ENCODE results near the gene TMEM184A.

The TMEM184A gene

GRCh38 chr7:1555813-1556543 is at the start of gene TMEM184A:
Gene TMEM184A (minus strand): TSS chr7:1556205. CDS start chr7:1555484, 721 bp downstream.
- DNase-seq: no peak

GRCh38 chr7:1604383-1604782 is 48.4 kb upstream of the TMEM184A start:
- DNase-seq: no peak

- DNase-seq: no peak
These were observed 47.6 kb upstream of the TMEM184A start for GRCh38 chr7:1603346-1604225.

DNA sequence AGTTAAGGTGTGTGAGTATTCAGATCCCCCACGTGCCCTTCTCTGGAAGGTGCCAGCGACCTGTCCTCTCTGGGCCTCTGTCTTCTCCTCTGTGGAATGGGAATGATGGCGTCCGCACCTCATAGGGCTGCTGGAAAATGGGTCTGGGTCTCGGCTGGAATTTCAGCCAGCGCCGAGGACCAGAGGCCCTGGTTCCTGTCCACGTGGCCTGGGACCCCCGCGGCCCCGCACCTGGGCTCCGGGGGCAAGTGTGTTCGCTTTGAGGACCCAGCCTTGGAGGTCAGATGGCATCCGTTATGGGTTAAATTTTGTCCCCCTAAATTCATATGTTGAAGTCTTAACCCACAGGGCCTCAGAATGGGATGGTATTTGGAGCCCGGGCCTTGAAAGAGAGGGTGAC is 46.4 kb upstream of the TMEM184A start:
- no peak for DNase-seq

GRCh38 chr7:1601956-1602355 is 46.0 kb upstream of the TMEM184A start:
- DNase-seq: no peak

DNA sequence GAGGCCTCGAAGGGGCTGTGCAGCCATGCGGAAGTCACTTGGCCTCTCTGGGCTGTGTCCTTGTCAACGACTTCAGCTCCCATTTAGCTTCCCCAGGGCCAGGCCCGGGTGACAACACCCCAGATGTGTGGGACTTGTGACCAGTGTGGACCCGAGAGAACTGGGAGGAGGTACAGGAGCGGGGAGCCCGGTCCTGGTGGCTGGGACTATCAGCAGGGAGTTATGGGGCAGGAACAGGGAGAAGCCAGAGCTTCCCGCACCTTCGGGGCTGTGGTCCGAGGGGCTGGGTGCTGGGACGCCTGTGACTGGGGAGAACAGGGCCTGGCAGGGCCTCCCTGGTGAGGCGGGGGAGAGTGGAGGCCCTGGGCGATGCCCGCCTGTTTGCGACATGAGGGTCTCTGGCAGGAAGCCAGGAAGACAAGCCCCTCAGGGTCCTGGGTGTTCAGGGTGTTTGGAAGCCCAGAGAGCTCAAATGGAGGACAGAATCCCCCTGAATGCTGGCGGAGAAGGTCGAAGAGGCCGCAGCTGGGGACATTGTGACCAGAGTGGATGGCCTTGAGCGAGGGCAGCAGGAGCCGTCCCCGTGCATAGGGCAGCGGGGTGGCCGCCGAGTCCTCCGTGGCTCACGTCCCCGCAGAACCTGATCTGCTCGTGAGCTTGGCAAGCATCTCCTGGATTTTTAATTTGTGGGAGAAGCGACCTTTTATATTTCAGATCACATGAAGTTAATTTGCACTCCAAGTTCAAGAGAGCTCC is 43.8 kb upstream of the TMEM184A start:
- no peak for DNase-seq

DNA sequence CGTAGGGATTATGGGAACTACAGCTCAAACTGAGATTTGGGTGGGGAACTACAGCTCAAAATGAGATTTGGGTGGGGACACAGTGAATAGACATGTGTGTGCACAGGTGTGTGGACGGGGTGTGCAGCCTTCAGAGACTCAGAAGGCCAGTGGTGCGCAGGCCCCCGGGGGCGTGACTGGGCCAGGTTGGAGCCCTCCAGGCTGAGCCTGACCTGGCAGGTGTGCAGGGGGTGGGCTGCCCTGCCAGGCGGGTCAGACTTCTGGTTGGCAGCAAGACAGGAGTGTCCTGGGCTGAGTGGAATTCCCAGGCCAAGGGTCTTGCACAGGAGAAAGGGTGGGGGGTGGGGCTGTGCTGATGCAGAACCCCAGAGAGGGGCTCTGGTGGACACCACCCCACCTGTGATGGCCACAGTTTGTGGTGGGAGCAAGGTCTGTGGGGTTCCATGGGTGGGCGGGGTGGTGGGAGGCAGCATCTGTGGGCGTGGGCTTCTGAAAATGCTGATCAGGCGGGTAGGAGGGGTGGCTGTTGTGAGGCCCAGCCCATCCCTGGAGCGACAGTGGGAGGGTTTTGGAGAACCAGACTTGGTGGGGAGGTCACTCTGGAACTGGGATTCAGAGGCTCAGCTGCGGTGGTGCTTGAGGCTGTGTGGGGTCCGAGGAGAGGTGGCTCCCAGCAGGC is 43.1 kb upstream of the TMEM184A start:
- DNase-seq: no peak

GRCh38 chr7:1598286-1598685 is 42.3 kb upstream of the TMEM184A start:
- DNase-seq: no peak

DNA sequence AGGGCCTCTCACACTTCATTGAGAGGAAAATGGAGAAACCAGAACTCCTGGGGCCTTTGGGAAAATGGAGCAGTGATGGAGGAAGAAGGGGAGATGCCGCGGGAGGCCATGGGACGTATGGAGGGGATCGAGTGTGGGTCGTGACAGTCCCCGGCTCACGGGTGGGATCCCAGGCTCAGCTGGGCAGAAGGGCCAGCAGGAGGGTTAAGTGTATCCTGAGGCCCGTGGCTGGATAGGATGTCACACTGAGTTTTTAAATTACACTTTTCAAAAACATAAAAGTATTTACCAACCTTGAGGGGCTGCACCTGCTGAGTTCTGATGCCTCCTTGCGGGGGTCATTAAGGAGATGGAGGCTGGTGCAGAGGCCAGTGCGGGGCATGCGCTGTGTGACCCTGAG is 41.8 kb upstream of the TMEM184A start:
- DNase-seq: no peak

DNA sequence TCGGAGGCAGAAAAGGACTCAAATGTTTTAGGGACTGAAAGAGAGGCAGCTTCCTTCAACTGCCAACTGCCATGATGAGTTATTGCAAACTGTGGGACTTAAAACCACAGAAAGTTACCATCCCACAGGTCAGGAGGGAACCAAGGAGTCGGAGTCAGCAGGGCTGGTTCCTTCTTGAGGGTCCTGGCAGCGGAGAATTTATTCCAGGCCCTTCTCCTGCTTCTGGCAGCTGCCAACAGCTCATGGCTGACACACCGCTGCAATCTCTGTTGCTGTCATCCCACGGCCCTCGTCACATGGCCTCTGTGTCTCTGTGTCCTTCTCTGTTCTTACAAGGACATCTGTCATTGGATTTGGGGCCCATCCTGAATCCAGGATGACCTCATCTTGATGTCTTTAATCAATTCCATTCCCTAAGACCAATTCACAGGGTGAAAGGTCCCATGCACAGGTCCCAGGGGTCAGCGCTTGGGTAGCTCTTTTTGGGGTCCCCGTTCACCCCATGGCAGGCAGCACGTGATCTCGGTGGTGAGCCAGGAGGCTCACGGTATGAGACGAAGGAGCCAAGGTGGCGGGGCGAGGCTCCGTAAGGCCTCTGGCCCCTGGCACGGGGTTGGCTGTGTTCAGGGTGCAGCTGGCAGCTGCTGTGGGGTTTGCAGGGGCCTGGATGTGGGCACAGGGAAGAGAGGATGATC is 41.2 kb upstream of the TMEM184A start:
- no peak for DNase-seq

DNA sequence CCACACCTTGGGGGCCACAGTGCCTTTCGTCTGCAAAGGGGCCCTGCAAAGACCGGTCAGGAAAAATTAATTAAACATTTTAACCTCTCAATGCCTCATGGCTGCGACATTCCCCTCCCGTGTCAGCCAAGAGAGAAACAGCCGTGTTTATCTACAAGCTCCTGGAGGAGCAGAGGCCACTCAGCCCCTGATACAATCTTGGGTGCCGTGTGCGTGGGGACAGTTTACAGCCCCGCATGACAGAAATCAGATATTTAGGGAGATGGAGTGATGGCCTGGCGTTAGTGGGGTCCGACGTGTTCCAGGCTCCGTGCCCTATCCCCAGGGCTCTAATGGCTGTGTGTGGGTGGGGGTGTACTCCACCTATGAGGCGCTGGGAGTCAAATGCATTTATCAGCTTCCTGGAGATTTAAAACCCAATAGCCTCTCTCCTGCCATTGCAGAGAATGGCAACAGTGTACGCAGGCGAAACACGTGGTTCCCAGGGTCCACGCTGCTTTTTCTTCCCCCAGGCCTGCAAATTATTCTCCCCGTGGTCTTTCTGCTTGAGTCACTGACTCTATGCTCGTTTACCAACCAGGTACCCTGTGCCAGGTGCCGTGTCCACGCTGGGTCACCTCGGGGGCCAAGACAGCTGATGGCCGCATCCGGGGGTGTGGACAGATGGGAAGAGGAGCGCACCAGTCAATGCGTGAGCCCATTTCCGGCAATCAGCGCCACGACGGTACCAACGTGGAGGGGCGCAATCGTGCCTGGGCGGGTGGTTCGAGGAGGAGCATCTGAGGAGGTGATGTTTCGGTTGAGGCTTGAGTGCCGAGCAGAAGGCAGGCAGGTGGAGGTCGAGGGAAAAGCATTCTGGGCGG is 40.4 kb upstream of the TMEM184A start:
- no peak for DNase-seq

GRCh38 chr7:1595636-1596035 is 39.6 kb upstream of the TMEM184A start:
- no peak for DNase-seq

GRCh38 chr7:1595027-1595426 is 39.0 kb upstream of the TMEM184A start:
- DNase-seq: no peak

DNA sequence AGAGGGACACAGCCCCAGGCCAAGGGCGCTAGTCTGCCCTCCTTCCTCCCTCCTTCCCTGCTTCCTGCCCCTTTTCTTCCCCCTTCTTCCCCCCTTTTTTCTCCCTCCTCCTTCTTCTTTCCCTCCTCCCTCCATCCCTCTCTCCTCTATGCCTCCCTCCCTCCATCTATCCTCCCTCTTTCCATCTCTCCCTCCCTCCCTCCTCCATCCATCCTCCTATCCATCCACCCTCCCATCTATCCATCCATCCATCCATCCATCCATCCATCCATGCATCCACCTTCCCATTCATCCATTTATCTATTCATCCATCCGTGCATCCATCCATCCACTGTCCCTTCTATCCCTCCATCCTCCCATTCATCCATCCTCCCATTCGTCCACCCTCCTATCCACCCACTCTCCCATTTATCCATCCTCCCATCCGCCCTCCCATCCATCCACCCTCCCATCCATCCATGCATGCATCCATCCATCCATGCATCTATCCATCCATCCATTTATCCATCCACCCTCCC is 38.0 kb upstream of the TMEM184A start:
- DNase-seq: no peak

DNA sequence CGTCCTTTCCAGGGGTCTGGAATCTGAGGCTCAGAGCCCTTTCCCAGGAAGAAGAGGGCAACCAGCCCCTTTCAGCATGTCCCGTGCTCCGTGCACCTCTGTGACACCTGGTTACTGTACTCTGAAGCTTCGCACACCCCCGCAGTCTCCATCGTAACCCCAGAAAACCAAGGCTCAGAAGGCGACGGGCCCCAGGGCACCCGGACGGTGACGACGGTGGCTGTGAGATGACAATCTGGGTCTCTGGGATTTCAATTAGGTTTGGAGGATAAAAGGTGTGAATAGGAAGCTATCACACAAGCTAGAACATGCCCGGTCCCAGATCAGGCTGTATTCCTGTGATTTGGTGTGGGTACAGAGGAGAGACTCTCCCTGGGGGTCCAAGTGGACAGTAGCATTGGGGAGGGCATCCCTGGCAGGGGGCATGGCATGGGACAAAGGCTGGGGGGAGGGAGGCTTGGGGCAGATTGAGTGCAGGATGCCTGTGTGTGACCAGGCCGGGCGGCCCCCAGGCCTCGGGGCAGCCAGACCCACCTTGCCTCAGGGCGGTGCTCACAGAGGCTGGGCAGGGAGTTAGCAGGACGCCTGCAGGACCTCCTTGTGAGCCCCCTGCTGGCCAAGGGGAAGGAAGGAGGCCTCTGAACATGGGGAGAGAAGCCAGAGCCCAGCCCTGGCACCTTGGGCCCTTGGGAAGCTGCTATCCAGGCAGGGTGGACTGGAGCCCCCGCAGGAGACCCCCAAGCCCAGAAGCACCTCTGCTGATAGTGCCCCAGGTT is 37.3 kb upstream of the TMEM184A start:
- no peak for DNase-seq

DNA sequence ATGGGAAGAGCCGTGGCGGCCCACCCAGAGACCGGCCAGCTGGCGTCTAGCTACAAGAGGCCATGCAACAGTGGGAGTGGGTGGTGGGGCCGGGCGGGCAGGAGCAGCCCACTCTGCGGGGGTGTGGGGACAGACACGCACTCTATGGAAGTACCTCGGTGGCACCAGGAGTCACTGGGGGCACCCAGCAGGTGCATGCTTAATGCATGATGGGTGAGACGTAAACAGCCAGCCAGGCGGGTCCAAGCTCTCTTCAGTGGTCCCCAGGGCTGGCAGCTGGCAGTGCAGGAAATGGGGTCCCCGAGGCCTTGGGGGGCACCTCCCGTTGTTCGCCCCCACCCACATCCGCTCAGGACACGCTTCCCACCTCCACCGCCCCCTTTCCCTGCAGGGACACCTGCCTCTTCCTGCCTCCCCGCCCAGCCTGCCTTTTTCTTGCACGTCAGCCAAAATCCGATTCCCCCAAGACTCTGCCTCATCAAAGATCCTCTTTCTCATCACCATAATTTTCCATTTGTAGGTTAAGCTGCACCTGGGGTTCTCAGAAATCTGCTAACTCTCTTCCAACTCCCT is 36.4 kb upstream of the TMEM184A start:
- DNase-seq: no peak

- no peak for DNase-seq
These were observed 35.9 kb upstream of the TMEM184A start for GRCh38 chr7:1591876-1592275.

DNA sequence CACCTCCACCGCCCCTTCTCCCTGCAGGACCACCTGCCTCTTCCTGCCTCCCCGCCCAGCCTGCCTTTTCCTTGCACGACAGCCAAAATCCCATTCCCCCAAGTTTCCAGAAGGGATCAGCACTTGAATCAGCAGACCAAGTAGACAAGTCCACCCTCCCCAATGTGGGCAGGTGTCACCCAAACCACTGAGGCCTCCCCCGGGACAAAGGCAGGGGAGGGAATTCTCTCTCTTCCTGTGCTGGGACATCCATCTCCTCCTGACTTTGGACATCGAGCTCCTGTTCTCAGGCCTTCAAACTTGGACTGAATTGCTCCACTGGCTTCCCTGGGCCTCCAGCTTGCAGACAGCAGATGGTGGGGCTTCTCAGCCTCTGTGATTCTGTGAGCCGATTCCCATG is 35.4 kb upstream of the TMEM184A start:
- DNase-seq: no peak

- DNase-seq: no peak
These were observed 34.9 kb upstream of the TMEM184A start for GRCh38 chr7:1590887-1591286.

DNA sequence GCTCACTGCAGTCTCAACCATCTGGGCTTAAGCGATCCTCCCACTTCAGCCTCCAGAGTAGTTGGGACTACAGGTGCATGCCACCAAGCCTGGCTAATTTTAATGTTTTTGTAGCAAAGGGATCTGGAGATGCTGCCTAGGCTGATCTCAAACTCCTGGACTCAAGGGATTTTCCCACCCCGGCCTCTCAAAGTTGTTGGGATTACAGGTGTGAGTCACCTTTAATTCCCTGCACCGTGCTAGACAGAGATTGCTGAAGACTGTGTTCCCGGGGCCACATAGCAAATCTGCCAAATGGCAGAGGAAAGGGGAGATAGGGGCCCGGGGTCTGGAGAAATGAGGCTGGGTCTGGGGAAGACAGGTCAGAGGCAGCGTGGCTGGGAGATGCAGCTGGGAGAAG is 34.5 kb upstream of the TMEM184A start:
- no peak for DNase-seq
